Choroid plexus epithelial cell (primary cell): Measurements from ENCODE around the gene ATP5MK.
A peak's percentile ranks its signal among the peaks of the same experiment; 100 is the strongest.
"Not testable (repeated sequence)": the region's sequence is repeated elsewhere in the genome, so short reads cannot be mapped to it uniquely, and the experiment has no call there.

Experiments
- DNase-seq: peaks from one replicate; pipeline ENCODE4 v3.0.0-alpha.2; 2010; ENCODE audit warnings: low read depth
- H3K4me3 ChIP-seq: 2 replicates; pipeline ENCODE4 v1.5.1; 2011; ENCODE audit warnings: low read depth, mild to moderate bottlenecking, control low read depth, low read length, moderate library complexity
- TF ChIP-seq, protein P1 (sequence below): conservative IDR thresholded peaks from 2 replicates; pipeline ENCODE4 v1.5.1; 2011; ENCODE audit warnings: low read depth, mild to moderate bottlenecking, control low read depth, inconsistent platforms, low read length, moderate library complexity

Gene ATP5MK

DNA sequence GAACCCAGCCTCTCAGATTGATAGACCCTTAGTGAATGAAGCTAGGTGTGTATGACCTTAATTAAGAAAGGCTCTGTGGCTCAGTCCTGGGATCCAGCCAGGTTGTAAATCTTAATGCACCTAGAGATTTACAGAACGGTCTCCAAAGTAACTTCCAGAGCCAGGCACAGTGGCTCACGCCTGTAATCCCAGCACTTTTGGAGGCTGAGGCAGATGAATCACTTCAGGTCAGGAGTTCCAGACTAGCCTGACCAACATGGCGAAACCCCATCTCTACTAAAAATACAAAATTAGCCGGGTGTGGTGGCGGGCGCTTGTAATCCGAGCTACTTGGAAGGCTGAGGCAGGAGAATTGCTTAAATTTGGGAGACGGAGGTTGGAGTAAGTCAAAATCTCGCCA, 31.6 kb upstream of the ATP5MK start:
- H3K4me3 ChIP-seq: no peak overlapping the region
- DNase-seq: peak; percentile 15
- TF ChIP-seq, protein P1, sequence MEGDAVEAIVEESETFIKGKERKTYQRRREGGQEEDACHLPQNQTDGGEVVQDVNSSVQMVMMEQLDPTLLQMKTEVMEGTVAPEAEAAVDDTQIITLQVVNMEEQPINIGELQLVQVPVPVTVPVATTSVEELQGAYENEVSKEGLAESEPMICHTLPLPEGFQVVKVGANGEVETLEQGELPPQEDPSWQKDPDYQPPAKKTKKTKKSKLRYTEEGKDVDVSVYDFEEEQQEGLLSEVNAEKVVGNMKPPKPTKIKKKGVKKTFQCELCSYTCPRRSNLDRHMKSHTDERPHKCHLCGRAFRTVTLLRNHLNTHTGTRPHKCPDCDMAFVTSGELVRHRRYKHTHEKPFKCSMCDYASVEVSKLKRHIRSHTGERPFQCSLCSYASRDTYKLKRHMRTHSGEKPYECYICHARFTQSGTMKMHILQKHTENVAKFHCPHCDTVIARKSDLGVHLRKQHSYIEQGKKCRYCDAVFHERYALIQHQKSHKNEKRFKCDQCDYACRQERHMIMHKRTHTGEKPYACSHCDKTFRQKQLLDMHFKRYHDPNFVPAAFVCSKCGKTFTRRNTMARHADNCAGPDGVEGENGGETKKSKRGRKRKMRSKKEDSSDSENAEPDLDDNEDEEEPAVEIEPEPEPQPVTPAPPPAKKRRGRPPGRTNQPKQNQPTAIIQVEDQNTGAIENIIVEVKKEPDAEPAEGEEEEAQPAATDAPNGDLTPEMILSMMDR: no peak

DNA sequence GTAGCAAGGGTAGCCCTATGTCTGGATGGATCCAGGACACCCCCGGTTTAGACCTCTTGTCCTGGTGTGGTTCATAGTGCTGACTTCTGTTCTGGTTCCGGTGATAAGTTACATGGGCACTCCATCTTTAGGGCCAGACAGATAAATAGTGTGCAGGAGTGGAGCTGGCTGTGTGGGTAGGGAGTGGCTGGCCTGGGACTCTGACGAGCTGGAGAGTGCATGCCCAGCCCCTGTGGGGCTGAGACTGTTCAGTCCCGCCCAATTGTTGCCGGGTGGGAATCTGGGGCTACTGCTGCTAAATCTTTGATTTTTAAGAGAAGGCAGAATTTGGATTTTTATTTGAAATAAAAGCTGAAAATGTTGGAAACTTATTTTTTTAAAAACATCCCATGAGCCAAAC, 27.5 kb upstream of the ATP5MK start:
- DNase-seq: no peak
- no peak overlapping the region for H3K4me3 ChIP-seq
- TF ChIP-seq, protein P1: no peak

DNA sequence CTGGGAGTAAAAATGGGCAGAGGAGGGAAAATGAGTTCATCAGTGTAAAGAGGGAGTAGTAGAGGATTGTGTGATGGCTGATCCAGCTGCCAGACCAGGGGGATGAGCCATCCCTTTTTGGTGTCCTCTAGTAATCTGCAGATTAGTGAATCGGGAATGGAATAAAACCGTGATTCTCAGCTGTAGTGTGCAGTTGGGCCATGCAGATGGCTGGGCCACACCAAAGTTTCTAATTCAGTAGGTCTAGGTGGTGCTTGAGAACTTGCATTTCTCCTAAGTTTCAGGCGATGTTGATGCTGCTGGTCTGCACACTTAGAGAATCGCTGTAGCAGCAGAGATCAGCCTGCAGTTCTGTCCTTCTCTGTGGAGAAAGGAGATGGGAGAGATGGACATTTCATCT, 22.8 kb upstream of the ATP5MK start:
- no peak for DNase-seq
- TF ChIP-seq, protein P1: no peak
- H3K4me3 ChIP-seq: no peak overlapping the region

DNA sequence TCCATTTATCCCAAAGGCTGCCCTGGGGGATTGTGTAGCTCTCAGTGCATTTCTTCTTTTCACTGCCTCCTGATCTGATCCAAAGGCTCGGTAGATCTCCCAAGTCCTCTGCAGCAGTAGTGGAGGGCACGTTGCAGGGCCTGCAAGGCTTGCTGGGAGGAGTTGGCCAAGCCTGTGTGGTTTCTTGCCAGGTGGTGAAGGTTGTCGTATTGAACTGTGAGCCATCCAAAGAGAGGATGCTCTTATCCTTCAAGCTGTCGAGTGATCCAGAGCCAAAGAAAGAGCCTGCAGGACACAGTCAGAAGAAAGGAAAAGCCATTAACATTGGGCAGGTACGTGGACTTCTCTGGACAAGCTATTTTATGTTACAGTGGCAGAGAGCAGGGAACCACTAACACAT, 21.3 kb upstream of the ATP5MK start:
- TF ChIP-seq, protein P1: no peak
- DNase-seq: no peak
- H3K4me3 ChIP-seq: no peak overlapping the region

- DNase-seq, H3K4me3 ChIP-seq: not testable (repeated sequence)
Observed at GRCh38 chr10:103417148-103417469, 20.8 kb upstream of the ATP5MK start.

GRCh38 chr10:103416436-103417147, 20.3 kb upstream of the ATP5MK start:
- peak; percentile 85 for DNase-seq
- no peak overlapping the region for H3K4me3 ChIP-seq
- TF ChIP-seq, protein P1: peak; percentile 58

GRCh38 chr10:103415581-103415980, 19.3 kb upstream of the ATP5MK start:
- TF ChIP-seq, protein P1: no peak
- DNase-seq: no peak
- no peak overlapping the region for H3K4me3 ChIP-seq

GRCh38 chr10:103413564-103413963, 17.3 kb upstream of the ATP5MK start:
- H3K4me3 ChIP-seq: no peak overlapping the region
- DNase-seq: no peak
- TF ChIP-seq, protein P1: no peak
